ENCODE measurements around the gene ZNF689. TPM values are rescaled to one million over a fixed set of nuclear protein-coding genes. Genes with fewer than 3 reads are reported as not detected.

Gene ZNF689
- 6.4 and 7.3 TPM in 2 replicates for total RNA-seq

DNA sequence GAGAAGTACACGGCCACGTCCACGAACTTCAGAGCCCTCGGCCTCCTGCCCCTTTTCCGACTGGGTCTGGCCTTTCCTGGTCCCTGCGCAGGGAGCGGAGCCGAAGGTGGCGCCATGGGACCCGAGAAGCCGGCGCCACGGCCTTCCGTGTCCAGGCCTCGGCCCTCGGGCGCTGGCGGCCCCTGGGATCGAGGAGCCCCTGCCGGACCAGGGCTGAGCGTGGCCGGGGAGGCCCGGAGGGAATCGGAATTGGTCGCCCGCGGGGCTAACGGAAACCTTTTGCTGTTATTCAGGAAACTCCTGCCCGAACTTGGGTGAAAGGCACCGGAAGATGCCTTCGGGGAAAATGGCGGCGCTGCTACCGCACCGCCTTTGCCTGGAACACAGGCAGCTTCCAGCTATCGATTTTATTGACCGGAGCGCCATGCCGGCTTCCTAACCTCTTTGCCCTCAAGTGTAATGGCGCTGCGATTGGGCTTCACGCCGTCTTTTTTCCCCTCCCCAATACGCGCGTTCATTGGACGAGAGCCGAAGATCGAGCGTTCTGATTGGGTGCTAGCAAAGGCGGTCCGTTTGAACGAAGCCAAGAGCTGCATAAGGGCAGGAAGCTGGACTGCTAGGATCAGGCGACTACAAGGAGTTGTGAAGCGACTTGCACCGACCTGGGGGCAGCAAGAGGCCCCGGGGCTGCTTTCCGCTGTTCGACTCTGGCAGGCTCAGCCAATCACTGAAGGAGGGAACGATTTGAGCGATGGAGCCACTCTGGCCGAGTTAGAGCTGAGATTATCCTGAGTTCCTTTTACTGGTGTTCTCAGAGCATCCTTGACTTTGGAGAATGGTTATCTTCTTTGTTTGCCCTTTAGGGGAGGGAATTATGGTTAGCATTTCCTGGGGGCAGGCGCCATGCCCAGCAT, at the start of gene ZNF689:
Gene ZNF689, minus strand, starts transcription at position 464 of the 914 bp plus-strand sequence. Its CDS starts 348 bp downstream, at position 116.

DNA sequence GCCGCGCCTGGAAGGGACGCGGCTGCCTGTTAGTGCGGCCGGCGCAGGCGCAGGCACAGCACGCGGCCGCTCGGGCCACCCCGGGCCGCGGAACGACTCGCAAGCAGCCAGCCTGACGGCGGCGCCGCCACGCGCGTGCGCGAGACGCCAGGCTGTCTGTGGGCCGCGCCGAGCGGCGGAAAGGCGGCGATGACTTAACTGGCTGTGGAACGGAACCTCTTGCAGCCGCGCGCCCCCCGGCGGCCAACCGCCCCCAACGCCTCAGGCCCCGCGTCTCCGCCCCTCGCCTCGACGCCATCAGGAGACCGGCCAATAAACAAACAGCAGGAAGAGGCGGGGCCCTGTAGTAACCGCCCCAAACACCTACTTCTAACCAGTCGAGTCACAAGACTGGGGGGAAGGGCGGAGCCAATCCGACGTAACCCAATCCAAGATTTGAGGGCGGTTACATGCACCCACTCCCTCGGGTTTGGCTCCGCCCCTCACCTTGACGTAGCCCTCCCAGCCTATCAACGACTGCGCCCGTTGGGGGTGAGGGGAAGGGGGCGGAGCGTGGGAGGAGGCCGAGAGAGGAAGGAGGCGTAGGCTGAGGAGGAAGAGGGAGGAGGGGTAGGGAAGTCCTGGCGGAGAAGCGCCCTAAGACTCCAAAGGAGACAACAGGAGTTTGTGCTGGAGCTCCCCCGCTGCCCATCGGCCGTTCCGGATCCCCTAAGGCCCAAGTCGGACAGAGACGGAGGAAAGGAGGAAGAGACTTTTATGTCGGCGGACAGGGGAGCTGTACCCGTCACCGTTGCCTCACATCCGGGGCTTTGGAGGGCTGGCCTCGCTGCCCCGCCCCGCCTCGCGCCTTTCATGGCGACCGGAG, 47.9 kb upstream of the ZNF689 start, which contains the start of gene FBRS:
Gene FBRS, plus strand, starts transcription at position 566 of the 865 bp plus-strand sequence. CDS start 1,088 bp downstream, outside the sequence.

DNA sequence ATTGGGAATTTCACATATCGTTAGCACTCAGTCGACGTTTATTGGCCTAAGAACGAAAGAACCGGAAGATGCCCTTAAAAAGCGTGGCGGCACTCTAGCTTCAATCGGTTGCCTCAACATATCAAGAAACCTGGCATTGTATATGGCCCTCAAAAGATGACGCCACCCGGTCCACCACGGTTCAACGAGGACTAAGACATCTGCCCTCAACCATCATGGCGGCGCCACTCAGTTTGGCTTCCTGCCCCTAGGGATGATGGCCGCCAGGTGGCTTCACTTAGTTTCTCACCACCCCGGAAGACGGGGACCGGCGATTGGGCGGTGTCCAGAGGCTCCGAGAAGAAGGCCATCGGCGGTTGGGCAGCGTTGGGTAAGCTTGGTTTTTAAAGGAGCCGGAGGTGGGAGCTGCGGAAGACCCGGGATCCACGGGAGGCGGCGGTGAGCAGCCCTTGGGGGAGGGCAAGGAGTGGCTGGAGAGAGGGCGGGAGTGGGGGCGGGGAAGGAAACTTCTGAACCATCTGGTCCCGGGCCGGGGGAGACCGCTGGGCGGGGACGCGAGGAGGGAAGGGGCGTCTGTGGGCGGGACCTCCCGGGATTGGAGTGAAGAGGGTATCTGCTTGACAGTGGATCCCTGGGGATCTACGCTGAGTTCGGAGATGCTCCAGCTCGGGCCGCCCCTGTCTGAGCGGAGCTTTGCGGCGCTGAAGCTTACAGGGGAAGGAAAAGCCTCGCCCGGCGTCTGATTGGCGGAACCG, 40.4 kb upstream of the ZNF689 start, which contains the start of gene PRR14:
Gene PRR14, plus strand, starts transcription at position 592 of the 755 bp plus-strand sequence. CDS start 686 bp downstream, outside the sequence.

DNA sequence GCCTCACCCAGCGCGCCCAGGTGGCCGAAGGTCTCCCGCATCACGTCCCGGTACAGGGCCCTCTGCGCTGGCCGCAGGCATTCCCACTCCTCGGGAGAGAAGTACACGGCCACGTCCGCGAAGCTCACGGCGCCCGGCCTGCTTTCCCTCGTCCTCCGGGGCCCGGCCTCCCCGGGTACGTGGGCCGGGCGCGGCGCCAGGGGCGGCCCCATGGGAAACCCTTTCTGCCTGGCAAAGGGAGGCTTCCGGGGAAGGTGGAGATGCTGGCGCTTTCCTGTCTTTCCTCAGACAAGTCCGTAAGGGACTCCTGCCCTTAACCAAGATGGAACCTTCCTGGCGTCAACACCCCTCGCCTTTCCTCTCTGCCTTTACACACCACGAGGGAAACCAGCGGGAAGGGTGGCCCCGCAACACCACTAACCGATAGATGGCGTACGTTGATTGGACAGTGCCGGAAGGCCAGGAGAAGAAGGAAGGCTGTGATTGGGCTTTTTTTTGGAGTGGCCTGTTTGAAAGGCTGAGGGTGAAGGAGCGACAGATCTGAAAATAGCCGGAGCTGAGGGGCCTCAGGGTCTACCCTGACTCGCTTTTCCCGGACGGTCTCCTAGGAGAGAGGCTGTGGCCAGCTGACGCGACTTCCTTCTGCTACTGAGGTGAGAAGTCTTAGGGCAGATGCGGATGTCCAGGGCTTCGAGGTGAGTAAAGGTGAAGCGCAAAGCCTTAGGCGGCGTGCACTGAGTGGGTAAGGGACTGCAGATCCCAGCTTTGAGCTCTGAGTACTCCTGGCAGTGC, 24.6 kb downstream of the ZNF689 start, which contains the start of gene ZNF785:
Gene ZNF785, minus strand, starts transcription at position 298 of the 792 bp plus-strand sequence. Its CDS starts 86 bp downstream, at position 212.

DNA sequence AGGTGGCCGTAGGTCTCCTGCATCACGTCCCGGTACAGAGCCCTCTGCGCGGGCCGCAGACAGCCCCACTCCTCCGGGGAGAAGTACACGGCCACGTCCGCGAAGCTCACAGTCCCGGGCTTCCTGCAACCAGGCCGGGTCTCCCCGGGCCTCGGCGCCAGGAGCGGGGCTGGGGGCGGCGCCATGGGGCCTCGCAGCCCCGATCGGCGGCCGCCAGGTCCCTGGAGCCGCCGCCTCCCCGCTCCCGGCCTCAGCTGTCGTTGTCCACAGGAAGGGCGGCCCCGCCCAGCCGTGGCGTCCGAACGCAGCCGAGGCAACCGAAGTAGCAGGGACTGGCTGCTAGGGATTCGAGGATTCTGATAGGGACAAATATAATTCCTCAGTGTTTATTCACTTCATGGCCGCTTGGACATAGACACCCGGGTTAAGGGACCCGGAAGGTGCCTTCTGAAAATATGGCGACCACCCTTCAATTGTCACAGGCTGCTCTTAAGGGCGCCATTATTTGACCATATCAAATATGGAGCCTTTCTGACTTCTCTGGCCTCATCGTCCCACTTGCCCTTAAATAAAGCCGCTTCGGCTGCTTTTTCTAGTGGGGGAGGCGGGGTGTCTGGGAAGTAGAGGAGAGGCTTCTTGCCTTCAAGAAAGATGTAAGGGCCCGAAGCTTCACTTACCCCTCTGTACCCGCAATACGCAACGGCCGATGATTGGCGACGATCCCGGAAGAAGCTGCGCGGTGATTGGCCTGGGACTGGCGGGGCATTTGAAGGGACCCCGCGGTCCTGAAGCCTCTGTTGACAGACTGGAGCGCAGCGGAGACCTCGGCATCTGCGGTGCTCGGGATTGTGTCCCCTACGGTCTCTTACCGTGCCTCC, 38.5 kb downstream of the ZNF689 start, which contains the start of gene ZNF688:
Gene ZNF688, minus strand, starts transcription at position 270 of the 878 bp plus-strand sequence. Its CDS starts 85 bp downstream, at position 185.

DNA sequence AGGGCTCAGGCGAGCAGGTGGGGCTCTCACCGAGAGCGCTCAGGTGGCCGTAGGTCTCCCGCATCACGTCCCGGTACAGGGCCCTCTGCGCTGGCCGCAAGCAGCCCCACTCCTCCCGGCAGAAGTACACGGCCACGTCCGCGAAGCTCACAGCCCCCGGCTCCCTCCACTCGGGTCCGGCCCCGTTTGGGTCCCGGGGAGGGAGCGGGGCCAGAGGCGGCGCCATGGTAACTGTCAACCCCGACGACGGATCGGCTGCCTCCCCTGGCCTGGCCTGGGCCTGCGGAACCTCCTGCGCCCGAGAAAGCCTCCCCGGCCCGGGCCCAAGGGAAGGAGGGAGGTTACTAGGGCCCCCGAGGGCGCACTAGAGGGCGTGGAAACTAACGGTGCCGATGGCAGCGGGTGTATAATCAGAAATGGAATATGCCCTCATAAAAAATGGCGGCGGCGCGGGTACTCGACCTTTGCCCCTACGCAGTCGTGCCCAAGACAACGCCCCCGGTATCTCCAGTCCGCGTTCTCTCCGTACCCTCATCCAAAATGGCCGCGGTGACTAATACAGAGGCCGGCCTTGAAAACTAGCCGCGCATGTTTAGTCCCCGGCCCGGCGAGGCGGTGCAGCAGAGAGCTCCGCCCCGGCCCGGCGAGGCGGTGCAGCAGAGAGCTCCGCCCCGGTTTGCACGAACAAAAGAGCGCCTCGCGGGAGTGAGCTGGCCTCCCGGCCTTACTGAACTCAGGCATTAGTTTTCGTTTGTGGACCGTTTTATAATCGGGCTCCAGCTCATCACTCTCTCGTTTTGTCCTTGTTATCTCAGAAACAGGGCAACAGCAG, 52.0 kb downstream of the ZNF689 start, which contains the start of gene ZNF764:
Gene ZNF764, minus strand, starts transcription at position 418 of the 832 bp plus-strand sequence. Its CDS starts 192 bp downstream, at position 226.

Other genes starting within 250 kb of the ZNF689 start
- 40.9 and 44.0 TPM in 2 replicates for gene TBC1D10B, start 239.9 kb downstream of the ZNF689 start, total RNA-seq
- gene MYL11, start 235.6 kb downstream of the ZNF689 start, total RNA-seq: not detected in 2 replicates
- gene SEPTIN1, start 227.8 kb downstream of the ZNF689 start, total RNA-seq: 0.15 TPM in 1 of 2 replicates, not detected in the other
- 4.4 and 5.6 TPM in 2 replicates for gene ZNF48, start 215.0 kb downstream of the ZNF689 start, total RNA-seq
- 8.6 and 9.2 TPM in 2 replicates for gene ZNF771, start 202.8 kb downstream of the ZNF689 start, total RNA-seq
- gene DCTPP1, start 180.4 kb downstream of the ZNF689 start, total RNA-seq: 54.4 and 54.8 TPM in 2 replicates
- 18.3 and 18.6 TPM in 2 replicates for gene SEPHS2, start 164.5 kb downstream of the ZNF689 start, total RNA-seq
- gene ITGAL, start 137.6 kb downstream of the ZNF689 start, total RNA-seq: not detected in 2 replicates
- 22.9 and 27.9 TPM in 2 replicates for gene ZNF768, start 83.8 kb downstream of the ZNF689 start, total RNA-seq
- gene ZNF747, start 75.5 kb downstream of the ZNF689 start, total RNA-seq: 7.3 and 8.1 TPM in 2 replicates
- 5.5 and 6.2 TPM in 2 replicates for gene ZNF764, start 52.0 kb downstream of the ZNF689 start, total RNA-seq
- gene ZNF688, start 38.7 kb downstream of the ZNF689 start, total RNA-seq: 11.1 and 14.0 TPM in 2 replicates
- gene ZNF785, start 24.7 kb downstream of the ZNF689 start, total RNA-seq: 4.9 and 6.2 TPM in 2 replicates
- 21.4 and 23.5 TPM in 2 replicates for gene PRR14, start 40.6 kb upstream of the ZNF689 start, total RNA-seq
- gene FBRS, start 48.0 kb upstream of the ZNF689 start, total RNA-seq: 19.3 TPM in 2 replicates
- 6.2 and 12.4 TPM in 2 replicates for gene SRCAP, start 88.8 kb upstream of the ZNF689 start, total RNA-seq
- gene PHKG2, start 138.0 kb upstream of the ZNF689 start, total RNA-seq: 29.4 and 32.3 TPM in 2 replicates
- 2.7 and 6.2 TPM in 2 replicates for gene CFAP119, start 151.7 kb upstream of the ZNF689 start, total RNA-seq
- gene RNF40, start 151.9 kb upstream of the ZNF689 start, total RNA-seq: 60.7 and 88.3 TPM in 2 replicates
- 12.5 and 14.1 TPM in 2 replicates for gene ZNF629, start 176.8 kb upstream of the ZNF689 start, total RNA-seq